ENCODE results near the gene RAB11FIP3. TPM values are rescaled to one million over a fixed set of nuclear protein-coding genes. Genes with fewer than 3 reads are reported as not detected.
"Not testable (repeated sequence)": the region's sequence is repeated elsewhere in the genome, so short reads cannot be mapped to it uniquely, and the experiment has no call there.

Gene RAB11FIP3
- total RNA-seq (16.8 TPM), polyA plus RNA-seq (57.0 TPM)

GRCh38 chr16:425082-425718 lies at the start of gene RAB11FIP3:
TSS of gene RAB11FIP3 (plus strand) at chr16:425649. CDS start at chr16:426007, 358 bp downstream.
- DNase-seq (ENCODE audit: extremely low spot score) = no peak
- peak within 1 kb of the TSS; percentile 92 for H3K4me3 ChIP-seq (ENCODE audit: low read depth, low read length)
- peaks cover 4% of the 10 kb centered on the region for H3K4me1 ChIP-seq (ENCODE audit: insufficient read depth)
- no peaks in the 10 kb centered on the region for H3K36me3 ChIP-seq (ENCODE audit: insufficient read depth)
- H3K27ac ChIP-seq (ENCODE audit: low read depth) = peak within 1 kb of the TSS; percentile 85
- WGBS = under 1% methylated on average over 77 of the region's 77 CpGs

DNA sequence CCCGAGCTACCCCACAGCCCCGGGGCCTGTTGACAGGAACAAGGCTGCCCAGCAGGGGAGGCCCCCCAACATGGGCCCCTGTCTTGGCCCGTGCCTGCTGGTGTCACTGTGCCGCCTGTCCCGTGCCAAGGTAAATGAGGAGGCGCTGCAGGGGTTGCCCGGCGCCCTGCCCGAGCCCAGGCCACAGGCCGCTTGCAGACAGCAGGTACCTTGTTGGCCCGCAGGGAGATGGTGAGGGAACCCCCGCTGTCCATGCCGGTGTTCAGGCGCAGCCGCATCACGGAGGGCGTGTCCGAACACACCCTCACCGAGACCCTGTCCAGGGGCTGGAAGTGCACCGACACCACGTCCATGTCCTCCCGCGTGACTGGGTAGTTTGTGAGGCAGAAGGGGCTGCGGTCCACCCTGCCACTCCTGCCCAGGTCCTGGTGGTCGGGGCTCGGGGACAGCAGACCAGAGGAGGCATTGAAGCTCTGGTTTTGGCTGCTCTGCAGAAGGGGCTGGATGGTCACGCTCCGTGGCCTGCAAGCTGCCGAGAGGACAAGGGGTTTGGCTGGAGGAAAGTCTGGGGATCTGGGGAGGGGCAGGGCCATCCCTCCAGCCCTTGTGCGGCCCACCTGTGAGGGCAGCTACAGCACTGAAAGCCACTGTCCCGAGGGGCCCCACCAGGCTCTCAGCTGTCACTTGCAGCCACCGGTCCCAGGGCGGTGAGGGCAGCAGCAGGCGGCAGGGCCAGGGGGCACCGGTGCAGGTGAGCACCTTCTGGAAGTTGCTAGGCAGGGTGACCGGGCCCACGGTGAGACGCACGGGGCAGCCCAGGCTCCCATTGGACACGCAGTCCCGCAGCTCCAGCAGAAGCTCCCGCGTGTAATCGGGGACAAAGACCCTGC lies 49.3 kb upstream of the RAB11FIP3 start:
- H3K36me3 ChIP-seq (ENCODE audit: insufficient read depth) = no peaks in the 10 kb centered on the region
- 96% methylated on average over 44 of the region's 44 CpGs for WGBS
- H3K4me1 ChIP-seq (ENCODE audit: insufficient read depth) = no peaks in the 10 kb centered on the region
- H3K27ac ChIP-seq (ENCODE audit: low read depth) = no peak overlapping the region
- no peak overlapping the region for H3K4me3 ChIP-seq (ENCODE audit: low read depth, low read length)
- no peak for DNase-seq (ENCODE audit: extremely low spot score)

DNA sequence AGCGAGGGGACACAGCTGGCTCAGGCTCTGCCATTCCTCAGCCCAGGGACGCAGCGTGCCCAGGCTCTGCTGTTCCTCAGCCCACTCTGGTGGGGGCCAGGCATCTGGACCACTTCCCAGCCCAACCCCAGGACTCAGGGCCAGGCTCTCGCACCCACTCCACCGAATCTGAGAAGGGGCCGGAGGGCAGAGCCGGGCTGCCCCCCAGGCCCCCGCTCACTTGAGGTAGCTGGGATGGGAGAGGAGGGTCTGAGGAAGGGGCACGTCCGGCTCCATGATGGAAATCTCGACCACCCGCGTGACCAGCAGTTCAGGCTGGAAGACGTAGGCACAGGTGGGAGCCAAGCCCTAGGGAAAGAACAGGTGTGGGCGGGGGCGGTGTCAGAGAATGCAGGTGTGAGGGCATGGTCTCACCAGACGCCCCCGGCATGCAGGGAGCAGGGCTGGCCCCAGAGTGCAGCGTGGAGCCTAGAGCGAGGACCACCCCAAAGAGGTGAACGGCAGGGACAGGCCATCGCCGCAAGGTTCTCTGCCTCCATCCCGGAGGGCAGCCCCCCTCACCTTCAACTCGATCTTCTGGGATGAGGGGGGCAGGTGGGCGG lies 48.5 kb upstream of the RAB11FIP3 start:
- no peak overlapping the region for H3K27ac ChIP-seq (ENCODE audit: low read depth)
- H3K4me1 ChIP-seq (ENCODE audit: insufficient read depth) = no peaks in the 10 kb centered on the region
- H3K36me3 ChIP-seq (ENCODE audit: insufficient read depth) = no peaks in the 10 kb centered on the region
- H3K4me3 ChIP-seq (ENCODE audit: low read depth, low read length) = no peak overlapping the region
- 90% methylated on average over 26 of the region's 26 CpGs for WGBS
- DNase-seq (ENCODE audit: extremely low spot score) = no peak

GRCh38 chr16:377419-377951 lies 48.0 kb upstream of the RAB11FIP3 start:
- Histone ChIP-seq H3K36me3 (ENCODE audit: insufficient read depth) (no peaks in the 10 kb centered on the region), H3K4me1 (ENCODE audit: insufficient read depth) (no peaks in the 10 kb centered on the region), H3K4me3 (ENCODE audit: low read depth, low read length) (no peak overlapping the region), H3K27ac (ENCODE audit: low read depth) (no peak overlapping the region)
- no peak for DNase-seq (ENCODE audit: extremely low spot score)
- 90% methylated on average over 42 of the region's 42 CpGs for WGBS

DNA sequence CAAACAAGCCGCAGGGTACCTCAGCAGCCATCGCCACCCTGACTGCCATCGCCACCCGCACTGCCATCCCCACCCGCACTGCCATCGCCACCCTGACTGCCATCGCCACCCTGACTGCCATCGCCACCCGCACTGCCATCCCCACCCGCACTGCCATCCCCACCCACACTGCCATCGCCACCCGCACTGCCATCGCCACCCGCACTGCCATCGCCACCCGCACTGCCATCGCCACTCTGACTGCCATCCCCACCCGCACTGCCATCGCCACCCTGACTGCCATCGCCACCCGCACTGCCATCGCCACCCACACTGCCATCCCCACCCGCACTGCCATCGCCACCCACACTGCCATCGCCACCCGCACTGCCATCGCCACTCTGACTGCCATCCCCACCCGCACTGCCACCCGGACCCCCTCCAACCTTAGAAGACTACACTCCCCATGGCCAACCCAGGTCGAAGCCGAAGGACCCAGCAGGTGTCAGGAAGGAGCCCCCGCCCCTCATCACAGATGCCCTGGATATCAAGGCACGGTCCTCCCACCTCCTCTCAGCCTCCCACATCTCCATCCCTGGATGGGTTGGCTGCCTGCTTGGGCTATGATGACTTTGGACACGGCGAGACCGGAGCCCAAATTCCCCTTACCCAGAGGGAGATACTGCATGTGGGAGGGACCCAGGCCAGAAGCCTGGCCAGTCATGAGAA lies 47.2 kb upstream of the RAB11FIP3 start:
- 91% methylated on average over 36 of the region's 36 CpGs for WGBS
- H3K4me1 ChIP-seq (ENCODE audit: insufficient read depth); H3K36me3 ChIP-seq (ENCODE audit: insufficient read depth); DNase-seq (ENCODE audit: extremely low spot score); H3K4me3 ChIP-seq (ENCODE audit: low read depth, low read length); H3K27ac ChIP-seq (ENCODE audit: low read depth): not testable (repeated sequence)

GRCh38 chr16:378821-379182 lies 46.6 kb upstream of the RAB11FIP3 start:
- WGBS = 76% methylated on average over 14 of the region's 14 CpGs
- Histone ChIP-seq H3K36me3 (ENCODE audit: insufficient read depth) (no peaks in the 10 kb centered on the region), H3K4me3 (ENCODE audit: low read depth, low read length) (no peak overlapping the region), H3K4me1 (ENCODE audit: insufficient read depth) (no peaks in the 10 kb centered on the region), H3K27ac (ENCODE audit: low read depth) (no peak overlapping the region)
- DNase-seq (ENCODE audit: extremely low spot score) = no peak

DNA sequence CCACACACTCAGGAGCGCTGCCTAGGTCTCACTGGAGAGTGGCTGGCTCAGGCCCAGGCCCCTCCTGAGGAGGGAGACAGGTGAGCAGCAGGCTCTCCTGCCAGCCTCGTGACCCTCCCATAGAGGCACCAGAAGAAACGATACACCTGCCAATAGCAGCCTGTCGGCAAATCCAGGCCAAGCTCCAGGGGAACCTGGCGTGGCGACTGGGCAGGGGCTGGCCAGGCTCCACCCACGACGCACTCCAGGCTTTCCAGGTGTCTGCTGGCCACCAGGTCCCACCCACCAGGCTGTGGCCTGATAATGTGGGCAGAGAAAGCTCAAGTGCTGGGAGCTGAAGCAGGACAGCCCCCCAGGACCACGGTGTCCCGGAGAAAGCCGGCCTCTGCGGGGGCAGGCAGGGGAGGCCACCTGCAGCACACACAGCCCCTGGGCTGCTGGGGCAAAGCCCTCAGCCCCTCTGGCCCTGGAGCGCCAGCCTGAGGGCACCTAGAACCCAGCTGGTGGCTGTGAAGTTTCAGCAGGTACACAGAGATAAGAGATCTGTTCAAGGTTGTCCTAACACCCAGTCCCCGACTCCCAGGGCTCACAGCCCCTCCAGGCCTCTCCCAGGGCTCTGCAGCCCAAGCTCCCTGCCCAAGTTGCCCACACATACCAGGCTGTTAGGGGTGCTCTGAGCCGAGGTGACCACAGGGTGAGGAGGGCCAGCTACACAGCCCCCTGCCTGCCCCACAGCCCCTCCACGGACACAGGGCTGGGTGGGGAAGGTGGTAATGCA lies 46.1 kb upstream of the RAB11FIP3 start:
- no peak for DNase-seq (ENCODE audit: extremely low spot score)
- H3K27ac ChIP-seq (ENCODE audit: low read depth) = no peak overlapping the region
- no peaks in the 10 kb centered on the region for H3K36me3 ChIP-seq (ENCODE audit: insufficient read depth)
- H3K4me1 ChIP-seq (ENCODE audit: insufficient read depth) = no peaks in the 10 kb centered on the region
- WGBS = 88% methylated on average over 16 of the region's 16 CpGs
- H3K4me3 ChIP-seq (ENCODE audit: low read depth, low read length) = no peak overlapping the region

DNA sequence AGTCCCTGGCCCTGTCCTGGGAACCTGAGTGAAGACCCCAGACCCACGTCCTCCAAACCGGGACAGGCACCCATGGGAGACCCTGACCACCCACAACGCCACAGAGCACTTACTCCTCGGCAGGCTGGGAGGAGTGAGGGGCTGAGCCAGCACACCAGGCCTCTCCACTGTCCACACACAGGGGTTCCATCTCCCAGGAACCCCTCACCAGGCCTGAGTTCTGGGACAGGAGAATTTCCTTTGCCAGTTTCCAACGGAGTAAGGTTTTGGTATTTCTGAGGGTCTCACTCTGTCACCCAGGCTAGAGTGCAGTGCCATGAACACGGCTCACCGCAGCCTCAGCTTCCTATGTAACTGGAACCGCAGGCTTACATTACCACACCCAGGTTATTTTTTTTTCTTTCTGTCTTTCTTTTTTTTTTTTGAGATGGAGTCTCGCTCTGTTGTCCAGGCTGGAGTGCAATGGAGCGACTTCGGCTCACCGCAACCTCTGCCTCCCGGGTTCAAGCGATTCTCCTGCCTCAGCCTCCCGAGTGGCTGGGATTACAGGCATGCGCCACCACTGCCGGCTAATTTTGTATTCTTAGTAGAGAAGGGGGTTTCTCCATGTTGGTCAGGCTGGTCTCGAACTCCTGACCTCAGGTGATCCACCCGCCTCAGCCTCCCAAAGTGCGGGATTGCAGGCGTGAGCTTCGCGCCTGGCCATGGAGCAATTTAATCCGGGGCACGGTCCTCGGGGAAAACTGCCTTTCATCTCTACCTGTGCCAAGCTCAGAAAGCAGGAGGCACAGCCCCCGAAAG lies 45.3 kb upstream of the RAB11FIP3 start:
- Histone ChIP-seq H3K4me1 (ENCODE audit: insufficient read depth) (no peaks in the 10 kb centered on the region), H3K27ac (ENCODE audit: low read depth) (no peak overlapping the region), H3K4me3 (ENCODE audit: low read depth, low read length) (peak overlapping the region; percentile 96), H3K36me3 (ENCODE audit: insufficient read depth) (no peaks in the 10 kb centered on the region)
- WGBS = 81% methylated on average over 27 of the region's 27 CpGs
- no peak for DNase-seq (ENCODE audit: extremely low spot score)

GRCh38 chr16:380762-381011 lies 44.8 kb upstream of the RAB11FIP3 start:
- Histone ChIP-seq H3K36me3 (ENCODE audit: insufficient read depth) (no peaks in the 10 kb centered on the region), H3K4me3 (ENCODE audit: low read depth, low read length) (peak overlapping the region; percentile 96), H3K4me1 (ENCODE audit: insufficient read depth) (no peaks in the 10 kb centered on the region), H3K27ac (ENCODE audit: low read depth) (no peak overlapping the region)
- WGBS = 5% methylated on average over 12 of the region's 12 CpGs
- no peak for DNase-seq (ENCODE audit: extremely low spot score)

- Histone ChIP-seq H3K4me3 (ENCODE audit: low read depth, low read length) (peak overlapping the region; percentile 96), H3K27ac (ENCODE audit: low read depth) (no peak overlapping the region), H3K4me1 (ENCODE audit: insufficient read depth) (no peaks in the 10 kb centered on the region), H3K36me3 (ENCODE audit: insufficient read depth) (no peaks in the 10 kb centered on the region)
- no peak for DNase-seq (ENCODE audit: extremely low spot score)
- 1% methylated on average over 72 of the region's 73 CpGs for WGBS
Measured at GRCh38 chr16:381012-381788, 44.2 kb upstream of the RAB11FIP3 start.

DNA sequence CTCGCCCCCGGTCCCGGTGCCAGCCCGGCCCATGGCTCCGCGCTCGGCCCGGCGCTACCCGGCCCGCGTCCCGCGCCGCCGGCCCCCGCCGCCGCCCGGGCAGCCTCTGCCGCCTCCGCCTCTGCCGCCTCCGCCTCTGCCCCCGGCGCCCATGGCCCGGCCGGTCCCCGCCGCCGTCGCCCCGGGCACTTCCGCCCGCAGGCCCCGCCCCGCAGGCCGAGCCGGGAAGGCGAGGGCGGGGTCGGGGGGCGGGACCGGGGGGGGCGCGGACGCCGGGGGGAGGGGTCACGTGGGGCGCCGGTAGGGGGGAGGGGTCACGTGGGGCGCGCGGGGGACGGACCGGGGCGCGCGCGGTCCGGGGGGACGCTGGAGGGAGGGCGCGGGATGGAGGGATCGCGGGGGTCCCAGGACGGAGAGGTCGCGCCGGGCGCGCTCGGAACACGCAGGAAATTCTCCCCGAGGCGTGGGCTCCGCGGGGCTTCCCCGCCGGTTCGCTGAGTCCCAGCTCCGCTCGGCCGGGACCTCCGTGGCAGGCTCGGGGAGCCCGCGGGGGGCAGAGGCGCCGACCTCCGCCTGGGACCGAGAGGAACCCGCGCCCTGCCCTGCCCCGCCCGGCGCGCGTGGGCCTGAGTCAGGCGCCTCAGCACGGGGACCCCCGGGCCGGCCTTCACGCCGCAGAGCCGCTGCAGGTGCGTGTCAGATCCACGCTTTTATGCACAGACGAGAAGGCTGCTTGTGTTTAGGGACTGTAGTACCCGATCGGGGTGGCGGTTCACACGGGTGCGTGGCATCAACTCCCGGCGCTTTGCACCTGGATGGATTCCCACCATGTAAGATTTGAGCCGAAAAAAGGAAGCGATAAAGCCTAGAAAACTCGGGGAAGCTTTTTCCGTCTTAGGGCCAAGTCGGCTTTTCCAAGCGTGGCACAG lies 43.4 kb upstream of the RAB11FIP3 start, which contains the start of gene PGAP6:
Gene PGAP6 (minus strand): TSS at position 190 of the 929 bp plus-strand sequence. CDS start 157 bp downstream, at position 33.
- Histone ChIP-seq H3K27ac (ENCODE audit: low read depth) (peak within 1 kb of the TSS; percentile 83), H3K36me3 (ENCODE audit: insufficient read depth) (no peaks in the 10 kb centered on the region), H3K4me1 (ENCODE audit: insufficient read depth) (no peaks in the 10 kb centered on the region), H3K4me3 (ENCODE audit: low read depth, low read length) (peak within 1 kb of the TSS; percentile 96)
- WGBS = under 1% methylated on average over 107 of the region's 123 CpGs
- DNase-seq (ENCODE audit: extremely low spot score) = no peak

All from urinary bladder (tissue), 4 donors.